ENCODE measurements around the gene MACF1.

MACF1 gene

DNA sequence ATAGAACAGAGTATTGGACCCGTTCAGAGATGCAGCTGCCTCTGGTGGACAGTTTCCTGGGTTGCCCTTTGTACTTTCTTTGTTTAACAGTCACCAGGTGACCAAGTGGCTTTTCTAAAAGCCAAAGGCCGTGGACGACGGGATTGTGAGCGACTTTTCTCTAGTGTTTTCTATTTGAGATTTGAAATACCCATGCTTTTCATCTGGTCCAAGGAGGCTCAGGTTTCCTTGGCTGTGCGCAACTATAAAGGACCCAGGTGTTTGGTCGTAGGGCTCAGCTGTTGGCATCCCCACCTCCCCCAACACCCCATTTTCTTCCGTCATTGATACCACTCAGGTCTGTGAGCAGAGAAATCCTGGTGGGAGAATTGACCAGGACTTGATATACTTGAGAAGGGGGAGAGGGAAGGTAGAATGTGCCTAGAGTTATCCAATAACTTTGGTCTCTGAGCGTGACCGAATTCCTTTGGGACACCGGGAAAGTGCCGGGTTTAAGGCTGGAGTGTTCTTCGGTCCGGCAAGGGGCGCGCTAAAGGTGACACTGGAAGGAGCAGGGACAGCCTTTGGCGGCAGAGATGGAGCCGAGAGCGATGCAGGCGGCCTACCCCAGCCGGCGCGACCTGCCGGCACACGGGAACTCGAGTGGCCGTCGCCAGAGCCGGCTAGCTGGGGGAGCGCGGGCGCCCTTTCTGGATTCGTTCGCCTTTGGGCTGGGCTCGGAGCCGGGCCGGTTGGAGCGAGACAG, 203.6 kb downstream of the MACF1 start:
- Histone ChIP-seq H3K9me3 (ENCODE audit: insufficient read depth, low read depth, low read length) (no peaks in the 10 kb centered on the region), H3K27ac (ENCODE audit: low read length) (no peak overlapping the region), H3K27me3 (ENCODE audit: insufficient read depth, low read length) (no peaks in the 10 kb centered on the region), H3K36me3 (ENCODE audit: insufficient read depth, low read depth, low read length) (peaks cover 29% of the 10 kb centered on the region; the same call in 1 of the 2 replicates), H3K9ac (ENCODE audit: low read depth, low read length) (peak overlapping the region; percentile 78), H3K4me1 (ENCODE audit: insufficient read depth, low read length) (peaks cover 28% of the 10 kb centered on the region), H3K4me3 (ENCODE audit: low read length) (peak overlapping the region; percentile 74)

DNA sequence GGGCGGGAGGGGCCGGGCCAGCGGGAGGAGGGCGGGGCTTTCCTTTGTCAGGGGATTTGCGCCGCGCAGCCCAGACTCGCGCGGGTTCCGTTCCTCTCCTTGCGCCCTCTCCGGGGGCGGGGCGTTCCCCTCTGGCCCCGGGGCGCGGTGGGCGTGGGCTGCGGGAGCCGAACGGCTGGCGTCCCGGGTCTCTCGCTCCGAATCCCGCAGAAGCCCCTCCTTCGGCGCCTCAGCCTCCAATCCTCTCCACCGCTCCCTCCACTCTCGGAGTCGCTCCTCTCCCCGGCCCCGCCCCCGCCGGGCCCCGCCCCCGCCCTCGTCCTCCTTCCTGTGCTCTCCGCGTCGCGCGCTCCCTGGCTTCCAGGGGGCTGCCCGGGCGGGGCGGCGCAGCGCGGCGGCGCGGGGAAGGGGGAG, 204.2 kb downstream of the MACF1 start:
- H3K9me3 ChIP-seq (ENCODE audit: insufficient read depth, low read depth, low read length), result no peaks in the 10 kb centered on the region
- peaks cover 29% of the 10 kb centered on the region; the same call in 1 of the 2 replicates for H3K36me3 ChIP-seq (ENCODE audit: insufficient read depth, low read depth, low read length)
- H3K4me1 ChIP-seq (ENCODE audit: insufficient read depth, low read length), result peaks cover 28% of the 10 kb centered on the region
- no peak overlapping the region for H3K27ac ChIP-seq (ENCODE audit: low read length)
- H3K27me3 ChIP-seq (ENCODE audit: insufficient read depth, low read length), result no peaks in the 10 kb centered on the region
- peak overlapping the region; percentile 78; the same call in 1 of the 2 replicates for H3K9ac ChIP-seq (ENCODE audit: low read depth, low read length)
- H3K4me3 ChIP-seq (ENCODE audit: low read length), result peak overlapping the region; percentile 74; the same call in 1 of the 2 replicates

DNA sequence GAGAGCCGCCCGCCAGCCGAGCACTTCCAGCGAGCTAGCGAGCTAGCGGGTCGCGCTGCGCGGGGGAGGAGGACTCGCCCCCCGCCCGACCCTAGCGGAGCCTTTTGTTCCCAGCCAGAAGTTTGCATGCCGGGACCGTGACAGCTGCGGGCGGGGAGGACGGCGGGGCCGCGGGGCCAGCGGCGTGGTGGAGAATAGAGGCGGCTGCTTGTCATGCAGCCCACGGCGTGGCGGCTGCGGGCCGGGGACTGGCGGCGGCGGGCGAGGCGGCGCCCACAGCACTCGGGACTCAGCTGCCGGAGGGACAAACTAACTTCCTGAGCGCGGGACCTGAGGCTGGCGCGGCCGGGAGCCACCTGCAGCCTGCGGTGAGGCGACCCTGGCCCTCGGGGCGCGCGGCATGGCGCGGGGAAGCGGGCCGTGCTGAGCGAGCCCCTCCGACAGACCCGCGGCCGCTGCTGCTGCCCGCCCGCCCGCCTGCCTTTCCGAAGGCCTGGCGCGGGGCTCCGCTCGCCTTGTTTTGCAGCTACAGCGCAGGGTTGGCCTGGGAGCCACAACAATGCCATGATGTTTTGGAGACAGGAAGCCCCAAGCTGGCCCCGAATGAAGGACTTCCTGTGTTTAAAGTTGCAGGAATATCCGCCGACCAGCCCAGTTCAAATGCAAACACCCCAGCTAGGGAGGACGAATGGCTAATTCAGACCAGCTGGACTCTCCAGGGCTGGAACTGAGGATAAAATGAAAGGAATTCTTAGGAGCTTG, 204.7 kb downstream of the MACF1 start:
- H3K27ac ChIP-seq (ENCODE audit: low read length), result peak overlapping the region; percentile 55
- peaks cover 34% of the 10 kb centered on the region; the same call in 1 of the 2 replicates for H3K36me3 ChIP-seq (ENCODE audit: insufficient read depth, low read depth, low read length)
- H3K4me1 ChIP-seq (ENCODE audit: insufficient read depth, low read length), result peaks cover 28% of the 10 kb centered on the region
- no peaks in the 10 kb centered on the region for H3K27me3 ChIP-seq (ENCODE audit: insufficient read depth, low read length)
- H3K9me3 ChIP-seq (ENCODE audit: insufficient read depth, low read depth, low read length), result no peaks in the 10 kb centered on the region
- H3K4me3 ChIP-seq (ENCODE audit: low read length), result peak overlapping the region; percentile 74
- peak overlapping the region; percentile 71; the same call in 1 of the 2 replicates for H3K9ac ChIP-seq (ENCODE audit: low read depth, low read length)

DNA sequence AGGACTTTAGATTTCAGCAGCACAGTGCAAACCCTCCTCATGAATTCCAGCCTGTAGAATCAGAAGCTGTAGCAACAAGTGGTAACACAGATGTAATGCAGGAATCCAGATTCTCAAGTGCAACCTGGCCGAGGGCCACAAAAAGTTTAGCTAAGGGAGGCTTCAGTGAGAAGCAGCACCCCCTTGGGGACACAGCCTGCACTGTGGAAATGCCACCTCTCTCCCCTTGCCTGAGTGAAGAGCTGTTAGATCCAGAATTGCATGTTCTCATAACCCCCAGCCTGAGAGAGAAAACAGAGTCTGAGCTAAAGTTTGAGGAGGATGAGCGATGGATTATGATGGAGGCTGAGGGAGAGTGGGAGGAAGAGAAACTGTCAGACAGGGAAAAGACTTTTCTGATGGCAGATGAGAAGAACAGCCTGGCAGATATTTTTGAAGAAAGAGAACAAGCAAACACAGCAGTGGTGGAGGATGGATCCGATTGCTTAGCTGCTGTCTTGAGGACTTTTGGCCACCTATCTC, 206.5 kb downstream of the MACF1 start:
- peak overlapping the region; percentile 71; the same call in 1 of the 2 replicates for H3K9ac ChIP-seq (ENCODE audit: low read depth, low read length)
- peaks cover 44% of the 10 kb centered on the region; the same call in 1 of the 2 replicates for H3K36me3 ChIP-seq (ENCODE audit: insufficient read depth, low read depth, low read length)
- H3K27ac ChIP-seq (ENCODE audit: low read length), result no peak overlapping the region
- H3K4me1 ChIP-seq (ENCODE audit: insufficient read depth, low read length), result peaks cover 28% of the 10 kb centered on the region
- H3K9me3 ChIP-seq (ENCODE audit: insufficient read depth, low read depth, low read length), result no peaks in the 10 kb centered on the region
- no peaks in the 10 kb centered on the region for H3K27me3 ChIP-seq (ENCODE audit: insufficient read depth, low read length)
- peak overlapping the region; percentile 74 for H3K4me3 ChIP-seq (ENCODE audit: low read length)

DNA sequence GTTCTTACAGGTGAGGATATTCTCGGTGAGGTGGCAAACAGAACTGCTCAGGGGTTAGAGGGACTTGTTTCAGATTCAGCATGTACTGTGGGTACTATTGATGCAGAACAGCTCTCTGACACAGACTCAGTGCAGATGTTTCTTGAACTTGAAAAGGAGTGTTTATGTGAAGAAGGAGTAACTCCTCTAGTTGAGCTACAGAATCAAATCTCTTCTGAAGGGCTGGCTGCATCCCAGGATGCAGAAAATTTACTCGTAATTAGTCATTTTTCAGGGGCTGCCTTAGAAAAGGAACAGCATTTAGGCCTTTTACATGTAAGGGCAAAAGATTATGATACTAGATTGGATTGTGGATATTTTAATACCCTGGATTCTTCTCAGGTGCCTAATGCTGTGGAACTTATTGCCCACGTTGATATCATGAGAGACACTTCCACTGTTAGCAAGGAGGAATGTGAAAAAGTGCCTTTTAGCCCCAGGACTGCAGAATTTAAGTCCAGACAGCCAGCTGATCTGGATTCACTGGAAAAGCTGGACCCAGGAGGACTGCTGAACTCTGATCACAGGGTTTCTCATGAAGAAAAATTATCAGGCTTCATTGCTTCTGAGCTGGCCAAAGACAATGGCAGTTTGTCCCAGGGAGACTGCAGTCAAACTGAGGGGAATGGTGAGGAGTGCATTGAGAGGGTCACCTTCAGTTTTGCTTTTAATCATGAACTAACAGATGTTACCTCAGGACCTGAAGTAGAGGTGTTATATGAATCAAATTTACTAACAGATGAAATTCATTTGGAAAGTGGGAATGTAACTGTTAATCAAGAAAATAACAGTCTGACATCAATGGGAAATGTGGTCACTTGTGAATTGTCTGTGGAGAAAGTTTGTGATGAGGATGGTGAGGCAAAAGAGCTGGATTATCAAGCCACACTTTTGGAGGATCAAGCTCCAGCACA, 207.3 kb downstream of the MACF1 start:
- H3K27ac ChIP-seq (ENCODE audit: low read length), result no peak overlapping the region
- H3K4me3 ChIP-seq (ENCODE audit: low read length), result peak overlapping the region; percentile 74
- H3K27me3 ChIP-seq (ENCODE audit: insufficient read depth, low read length), result no peaks in the 10 kb centered on the region
- H3K9me3 ChIP-seq (ENCODE audit: insufficient read depth, low read depth, low read length), result no peaks in the 10 kb centered on the region
- peaks cover 52% of the 10 kb centered on the region; the same call in 1 of the 2 replicates for H3K36me3 ChIP-seq (ENCODE audit: insufficient read depth, low read depth, low read length)
- H3K4me1 ChIP-seq (ENCODE audit: insufficient read depth, low read length), result peaks cover 26% of the 10 kb centered on the region
- H3K9ac ChIP-seq (ENCODE audit: low read depth, low read length), result peak overlapping the region; percentile 71; the same call in 1 of the 2 replicates

DNA sequence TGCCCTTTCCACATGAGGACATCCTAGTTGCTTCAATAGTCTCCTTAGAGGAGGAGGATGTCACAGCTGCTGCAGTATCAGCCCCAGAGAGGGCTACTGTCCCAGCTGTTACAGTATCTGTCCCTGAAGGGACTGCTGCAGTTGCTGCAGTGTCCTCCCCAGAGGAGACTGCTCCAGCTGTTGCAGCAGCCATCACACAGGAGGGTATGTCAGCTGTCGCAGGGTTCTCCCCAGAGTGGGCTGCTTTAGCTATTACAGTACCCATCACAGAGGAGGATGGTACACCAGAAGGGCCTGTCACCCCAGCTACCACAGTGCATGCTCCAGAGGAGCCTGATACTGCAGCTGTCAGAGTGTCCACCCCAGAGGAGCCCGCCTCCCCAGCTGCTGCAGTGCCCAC, 208.4 kb downstream of the MACF1 start:
- no peak overlapping the region for H3K9ac ChIP-seq (ENCODE audit: low read depth, low read length)
- H3K4me1 ChIP-seq (ENCODE audit: insufficient read depth, low read length), result peaks cover 17% of the 10 kb centered on the region
- no peak overlapping the region; the same call in 1 of the 2 replicates for H3K4me3 ChIP-seq (ENCODE audit: low read length)
- H3K27ac ChIP-seq (ENCODE audit: low read length), result no peak overlapping the region
- H3K27me3 ChIP-seq (ENCODE audit: insufficient read depth, low read length), result no peaks in the 10 kb centered on the region
- H3K9me3 ChIP-seq (ENCODE audit: insufficient read depth, low read depth, low read length), result no peaks in the 10 kb centered on the region
- H3K36me3 ChIP-seq (ENCODE audit: insufficient read depth, low read depth, low read length), result peaks cover 58% of the 10 kb centered on the region; the same call in 1 of the 2 replicates

DNA sequence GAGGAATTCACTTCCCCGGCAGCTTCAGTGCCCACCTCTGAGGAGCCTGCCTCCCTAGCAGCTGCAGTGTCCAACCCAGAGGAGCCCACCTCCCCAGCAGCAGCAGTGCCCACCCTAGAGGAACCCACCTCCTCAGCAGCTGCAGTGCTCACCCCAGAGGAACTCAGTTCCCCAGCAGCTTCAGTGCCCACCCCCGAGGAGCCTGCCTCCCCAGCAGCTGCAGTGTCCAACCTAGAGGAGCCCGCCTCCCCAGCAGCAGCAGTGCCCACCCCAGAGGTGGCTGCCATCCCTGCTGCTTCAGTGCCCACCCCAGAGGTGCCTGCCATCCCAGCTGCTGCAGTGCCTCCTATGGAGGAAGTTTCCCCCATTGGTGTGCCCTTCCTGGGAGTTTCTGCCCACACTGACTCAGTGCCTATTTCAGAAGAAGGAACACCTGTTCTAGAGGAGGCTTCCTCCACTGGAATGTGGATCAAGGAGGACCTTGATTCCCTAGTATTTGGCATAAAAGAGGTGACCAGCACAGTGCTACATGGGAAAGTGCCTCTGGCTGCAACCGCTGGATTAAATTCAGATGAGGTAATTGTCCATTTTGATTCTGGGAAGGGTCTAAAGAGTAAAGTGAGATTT, 209.5 kb downstream of the MACF1 start:
- no peaks in the 10 kb centered on the region for H3K27me3 ChIP-seq (ENCODE audit: insufficient read depth, low read length)
- H3K4me3 ChIP-seq (ENCODE audit: low read length), result peak overlapping the region; percentile 35; the same call in 1 of the 2 replicates
- H3K36me3 ChIP-seq (ENCODE audit: insufficient read depth, low read depth, low read length), result peaks cover 62% of the 10 kb centered on the region; the same call in 1 of the 2 replicates
- peaks cover 17% of the 10 kb centered on the region for H3K4me1 ChIP-seq (ENCODE audit: insufficient read depth, low read length)
- H3K9ac ChIP-seq (ENCODE audit: low read depth, low read length), result no peak overlapping the region
- no peak overlapping the region for H3K27ac ChIP-seq (ENCODE audit: low read length)
- H3K9me3 ChIP-seq (ENCODE audit: insufficient read depth, low read depth, low read length), result no peaks in the 10 kb centered on the region

DNA sequence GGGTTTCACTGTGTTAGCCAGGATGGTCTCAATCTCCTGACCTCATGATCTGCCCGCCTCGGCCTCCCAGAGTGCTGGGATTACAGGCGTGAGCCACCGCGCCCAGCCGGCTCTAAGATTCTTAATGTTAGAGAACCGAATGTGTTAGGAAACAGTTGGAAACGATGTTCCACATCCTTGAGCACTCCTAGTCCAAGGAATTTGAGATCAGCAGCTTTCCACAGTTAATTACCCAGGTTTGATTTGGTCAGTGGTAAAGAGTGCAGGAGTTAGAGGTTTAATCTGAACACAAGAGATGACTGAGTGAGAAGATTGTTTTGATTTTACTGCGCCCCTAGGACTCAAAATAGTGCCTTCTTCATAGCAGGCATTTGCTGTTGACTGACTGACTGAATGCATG, 211.1 kb downstream of the MACF1 start:
- H3K4me1 ChIP-seq (ENCODE audit: insufficient read depth, low read length), result peaks cover 10% of the 10 kb centered on the region
- no peaks in the 10 kb centered on the region for H3K9me3 ChIP-seq (ENCODE audit: insufficient read depth, low read depth, low read length)
- H3K27me3 ChIP-seq (ENCODE audit: insufficient read depth, low read length), result no peaks in the 10 kb centered on the region
- no peak overlapping the region for H3K9ac ChIP-seq (ENCODE audit: low read depth, low read length)
- H3K27ac ChIP-seq (ENCODE audit: low read length), result no peak overlapping the region
- H3K4me3 ChIP-seq (ENCODE audit: low read length), result peak overlapping the region; percentile 33
- peaks cover 62% of the 10 kb centered on the region for H3K36me3 ChIP-seq (ENCODE audit: insufficient read depth, low read depth, low read length)

DNA sequence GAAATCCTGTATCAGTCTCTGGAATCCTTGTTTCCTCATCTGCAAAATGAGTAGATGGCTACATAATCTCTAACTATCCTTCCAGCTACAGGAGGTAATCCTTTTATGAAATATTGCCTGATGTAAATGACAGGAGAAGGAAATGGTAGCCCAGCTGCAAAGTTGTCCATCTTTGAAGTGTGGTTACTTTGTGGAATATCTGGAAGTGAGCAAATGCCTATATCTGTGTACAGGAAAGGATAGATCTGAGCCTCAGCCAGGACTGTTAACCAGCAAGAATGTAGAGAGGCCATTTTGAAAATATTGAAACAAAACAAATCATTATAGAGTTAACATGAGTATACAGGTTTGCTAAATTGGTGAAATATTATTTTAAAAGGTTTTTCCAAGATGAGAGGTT, 212.1 kb downstream of the MACF1 start:
- Histone ChIP-seq H3K4me1 (ENCODE audit: insufficient read depth, low read length) (peaks cover 3% of the 10 kb centered on the region; the same call in 1 of the 2 replicates), H3K27ac (ENCODE audit: low read length) (no peak overlapping the region), H3K4me3 (ENCODE audit: low read length) (no peak overlapping the region; the same call in 1 of the 2 replicates), H3K9me3 (ENCODE audit: insufficient read depth, low read depth, low read length) (no peaks in the 10 kb centered on the region), H3K9ac (ENCODE audit: low read depth, low read length) (no peak overlapping the region), H3K27me3 (ENCODE audit: insufficient read depth, low read length) (no peaks in the 10 kb centered on the region), H3K36me3 (ENCODE audit: insufficient read depth, low read depth, low read length) (peaks cover 58% of the 10 kb centered on the region)

DNA sequence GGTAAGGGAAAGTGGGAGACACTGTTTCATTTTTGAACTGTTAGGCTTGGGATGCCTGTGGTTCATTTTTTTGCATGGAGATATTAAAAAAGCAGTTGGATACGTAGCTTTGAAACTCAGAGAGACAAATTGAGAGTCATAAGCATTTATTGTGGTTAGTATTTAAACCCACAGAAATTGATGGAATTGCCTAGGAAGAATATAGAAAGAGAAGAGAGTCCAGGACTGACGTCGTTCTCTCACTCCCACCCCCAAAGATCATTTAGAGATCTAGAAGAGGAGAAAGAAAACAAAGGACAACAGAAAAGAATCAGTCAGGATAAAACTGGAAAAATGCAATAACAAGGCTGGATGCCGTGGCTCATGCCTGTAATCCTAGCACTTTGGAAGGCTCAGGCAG, 213.7 kb downstream of the MACF1 start:
- Histone ChIP-seq H3K27me3 (ENCODE audit: insufficient read depth, low read length) (no peaks in the 10 kb centered on the region), H3K27ac (ENCODE audit: low read length) (no peak overlapping the region), H3K4me3 (ENCODE audit: low read length) (no peak overlapping the region), H3K4me1 (ENCODE audit: insufficient read depth, low read length) (no peaks in the 10 kb centered on the region), H3K9me3 (ENCODE audit: insufficient read depth, low read depth, low read length) (no peaks in the 10 kb centered on the region), H3K36me3 (ENCODE audit: insufficient read depth, low read depth, low read length) (peaks cover 57% of the 10 kb centered on the region), H3K9ac (ENCODE audit: low read depth, low read length) (no peak overlapping the region)
